K562 (cell line): ENCODE data around the gene SH3BP5. TPM values are rescaled to one million over a fixed set of nuclear protein-coding genes. Genes with fewer than 3 reads are reported as not detected.

ENCODE experiments used
- ATAC-seq: fragments of 200-7000 bp; cut with Tn5 transposase; 3 replicates; pipeline ENCODE4 v1.9.1; 2020; ENCODE audit warnings: moderate library complexity
- BruUV-seq: library from RNA; stranded (reverse); fragments of 400-500 nt; replicated peaks from 2 replicates; lab custom pipeline; 2021; lab: Mats Ljungman, UMichigan
- CTCF ChIA-PET: fragments of 300-600 bp; formaldehyde crosslinking; extraction: SDS; loops from one replicate; lab custom pipeline; 2021; ENCODE audit warnings: low intra/inter-chr PET ratio; lab: Yijun Ruan, JAX
- POLR2A ChIA-PET: fragments of 300-600, 350-650 bp; sonication (Branson Sonifier 250); formaldehyde crosslinking; extraction: SDS; loops from one replicate; lab custom pipeline; 2021; ENCODE audit warnings: antibody characterized with exemption, inconsistent platforms; lab: Yijun Ruan, JAX
- DNase-seq, 4 experiments: peaks; one replicate each; pipeline versions ENCODE4 v3.0.0 to v3.0.0-alpha.2; 2011 to 2018; ENCODE audit warnings: low spot score in 3 of 4, mixed read lengths in 3 of 4; ENCODE audit errors: extremely low read depth in 1 of 4
- FAIRE-seq: peaks from 2 replicates; lab custom pipeline; 2011; peaks lifted over from hg19 to GRCh38; lab: Jason Lieb, UNC
- H2AFZ ChIP-seq: 2 replicates; pipeline ENCODE4 v1.6.0; 2011; ENCODE audit warnings: low read depth, low read length, control low read depth, inconsistent platforms
- H3K27ac ChIP-seq: fragments of 200-600 bp; 3 replicates; pipeline ENCODE4 v1.8.0; 2011; ENCODE audit warnings: low read depth, mild to moderate bottlenecking, control low read depth, inconsistent platforms, low read length, moderate library complexity, mixed read lengths; ENCODE audit errors: extremely low read depth
- H3K27me3 ChIP-seq, 2 experiments: fragments of 300-600 bp in 1 of 2; 2 replicates in 1 of 2; 3 replicates in 1 of 2; pipeline versions ENCODE4 v1.6.0 to v1.8.0; 2011; ENCODE audit warnings: inconsistent platforms in 2 of 2, low read length in 2 of 2, mild to moderate bottlenecking in 1 of 2, mixed read lengths in 1 of 2, moderate library complexity in 1 of 2; ENCODE audit not compliant: control insufficient read depth in 2 of 2, insufficient read depth in 2 of 2
- H3K36me3 ChIP-seq: fragments of 300-600 bp; 3 replicates; pipeline ENCODE4 v1.8.0; 2011; ENCODE audit warnings: mild to moderate bottlenecking, low read length, inconsistent platforms; ENCODE audit not compliant: control insufficient read depth, insufficient read depth
- H3K4me1 ChIP-seq, 2 experiments: fragments of 200-600 bp in 1 of 2; replicated peaks in 1 of 2; 2 replicates in 1 of 2; 3 replicates in 1 of 2; pipeline versions ENCODE4 v1.5.1 to v1.8.0; 2011; ENCODE audit warnings: inconsistent platforms in 2 of 2, low read length in 2 of 2, mild to moderate bottlenecking in 1 of 2, mixed read lengths in 1 of 2, moderate library complexity in 1 of 2; ENCODE audit not compliant: control insufficient read depth in 2 of 2, insufficient read depth in 2 of 2
- H3K4me2 ChIP-seq: 2 replicates; pipeline ENCODE4 v1.6.1; 2011; ENCODE audit warnings: low read length, control low read depth, inconsistent platforms, mixed read lengths; ENCODE audit not compliant: insufficient read depth
- H3K4me3 ChIP-seq: fragments of 200-600 bp; sonication (generic), shearing (Covaris generic); 2 replicates; pipeline ENCODE4 v1.5.1; 2016; ENCODE audit warnings: control low read depth, inconsistent platforms
- H3K79me2 ChIP-seq: fragments of 200-600 bp; 3 replicates; pipeline ENCODE4 v1.8.0; 2011; ENCODE audit warnings: low read length, inconsistent platforms; ENCODE audit not compliant: control insufficient read depth, insufficient read depth
- H3K9ac ChIP-seq, 2 experiments: 2 replicates each; pipeline versions ENCODE4 v1.6.0 to v1.6.1; 2011; ENCODE audit warnings: low read depth in 2 of 2, low read length in 2 of 2, control low read depth in 1 of 2, inconsistent platforms in 1 of 2, mild to moderate bottlenecking in 1 of 2, mixed read lengths in 1 of 2; ENCODE audit not compliant: insufficient read depth in 1 of 2
- H3K9me1 ChIP-seq: one replicate; pipeline ENCODE4 v1.6.0; 2011; ENCODE audit warnings: inconsistent platforms, mild to moderate bottlenecking, low read length, moderate library complexity; ENCODE audit not compliant: control insufficient read depth, insufficient read depth
- H3K9me3 ChIP-seq: replicated peaks from 2 replicates; pipeline ENCODE4 v1.5.1; 2011; ENCODE audit warnings: low read depth, low read length, inconsistent platforms; ENCODE audit not compliant: control insufficient read depth, insufficient read depth
- H4K20me1 ChIP-seq: replicated peaks from 2 replicates; pipeline ENCODE4 v1.6.1; 2011; ENCODE audit warnings: low read length, inconsistent platforms, mixed read lengths; ENCODE audit not compliant: control insufficient read depth, insufficient read depth
- CEBPG ChIP-seq, 3 experiments: fragments of 200-800 bp in 1 of 3; sonication (Bioruptor generic) in 1 of 3; sonication (generic) in 1 of 3; formaldehyde crosslinking in 1 of 3; IDR thresholded peaks in 2 of 3; conservative IDR thresholded peaks in 1 of 3; 2 replicates each; pipeline versions ENCODE4 v1.6.1 to v1.8.0; 2016 to 2022; ENCODE audit warnings: missing compliant biosample characterization in 2 of 3, missing genetic modification characterization in 2 of 3, mild to moderate bottlenecking in 1 of 3, missing genetic modification reagents in 1 of 3
- HDAC1 ChIP-seq, 2 experiments: fragments of 450-650 bp; IDR thresholded peaks; 2 replicates each; pipeline ENCODE4 v1.6.1; 2016 to 2017; ENCODE audit warnings: inconsistent platforms in 1 of 2, mild to moderate bottlenecking in 1 of 2, moderate library complexity in 1 of 2
- USF1 ChIP-seq: sonication (generic); formaldehyde crosslinking; IDR thresholded peaks from 2 replicates; pipeline ENCODE4 v1.9.0; 2022; ENCODE audit warnings: mild to moderate bottlenecking, missing genetic modification reagents
- ZHX1 ChIP-seq: fragments of 150-350 bp; conservative IDR thresholded peaks from 2 replicates; pipeline ENCODE4 v1.6.1; 2014; ENCODE audit warnings: low read length
- WGBS: fragments of 100-300 bp; shearing (Covaris generic); methylation state at CpG from one replicate; pipeline ENCODE4 v1.1.6; 2016; ENCODE audit warnings: low coverage, mixed read lengths; ENCODE audit not compliant: insufficient coverage; ENCODE audit errors: missing lambda C conversion rate; 5-methylcytosine and 5-hydroxymethylcytosine counted together
- in situ Hi-C: fragments of 300-500 bp; cut with MboI; formaldehyde crosslinking; loops from 4 replicates; pipeline ENCODE4 v1.15.0; 2018; ENCODE audit warnings: inconsistent platforms, mixed read lengths
- intact Hi-C: fragments of 100-400 bp; cut with micrococcal nuclease; formaldehyde crosslinking; loops from 2 replicates; pipeline ENCODE4 v1.14.2; 2022
- polyA plus RNA-seq, 8 experiments: library from polyadenylated mRNA; depleted of rRNA in 4 of 8; stranded (reverse) in 5 of 8; unstranded in 3 of 8; fragments of >200 nt; fragmentation: Nextera tagmentation in 2 of 8; fragmentation: Illumina TruSeq in 1 of 8; extraction: Ambion mirVana in 2 of 8; extraction: Trizol in 1 of 8; gene quantifications; 2 replicates each; pipeline versions ENCODE4 v1.2.1 to v1.2.3, GENCODE V29; 2011 to 2014; ENCODE audit warnings: inconsistent platforms in 1 of 8, missing spikeins in 1 of 8
- total RNA-seq, 7 experiments: library from RNA; depleted of rRNA in 6 of 7; stranded (reverse); fragments of >200 nt in 6 of 7; fragmentation: Illumina TruSeq in 2 of 7; extraction: Trizol in 2 of 7; gene quantifications; 2 replicates each; pipeline versions ENCODE4 v1.2.1 to v1.2.3, GENCODE V29; 2011 to 2021; ENCODE audit warnings: low replicate concordance in 1 of 7
- TF ChIP-seq, protein P1 (sequence below): fragments of 250-450 bp; sonication (Bioruptor Pico); IDR thresholded peaks from 2 replicates; pipeline ENCODE4 v1.5.0; 2022; ENCODE audit warnings: mild to moderate bottlenecking

The SH3BP5 gene
- total and polyA plus RNA-seq, 9 of the 15 experiments (the other 6 are each of a cell fraction or from before 2014, with no cell fraction given) = 2.9 to 29.0 (median 14.9) TPM

DNA sequence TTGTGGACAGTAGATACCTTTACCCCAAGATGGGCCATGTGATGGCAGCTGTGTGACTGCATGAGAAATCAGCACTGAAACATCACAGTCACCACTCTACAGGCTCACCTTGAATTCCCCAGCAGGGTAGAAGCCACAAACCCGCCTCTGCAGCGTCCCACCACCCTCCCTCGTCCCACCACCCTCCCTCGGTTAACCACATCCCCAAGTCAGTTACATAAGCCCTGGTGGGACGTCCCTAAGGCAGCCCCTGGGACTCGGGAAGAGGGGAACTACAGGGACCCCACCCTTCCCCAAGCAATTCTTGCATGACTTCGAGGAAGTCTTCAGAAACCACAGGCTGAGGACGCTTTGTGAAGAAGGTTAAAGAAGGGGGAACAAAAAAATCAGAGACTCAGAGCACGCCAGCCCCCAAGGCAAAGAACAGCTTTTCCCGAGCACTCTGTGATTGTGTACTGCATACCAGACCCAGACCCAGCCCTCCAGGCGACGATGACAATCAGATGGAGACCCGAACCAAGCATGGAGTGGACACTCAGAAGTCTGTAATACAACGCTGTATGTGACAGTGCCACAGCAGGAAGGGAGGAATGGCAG lies 60.5 kb downstream of the SH3BP5 start:
- ATAC-seq (no peak), DNase-seq (no peak), FAIRE-seq (no peak)
- in situ Hi-C loops = no loop called here
- POLR2A ChIA-PET = no interaction called here
- Histone ChIP-seq H3K36me3 (peaks cover 15% of the 10 kb centered on the region), H3K9ac (peak overlapping the region in 1 of 2 experiments; percentile 56; a peak in 1 of 4 replicates), H3K27me3 (no peaks in the 10 kb centered on the region), H3K4me1 (peaks cover 41 to 43% of the 10 kb centered on the region in 2 experiments), H3K9me1 (no peaks in the 10 kb centered on the region), H2AFZ (no peak overlapping the region), H3K4me2 (no peak overlapping the region), H3K27ac (peak overlapping the region; percentile 26; the same call in 1 of the 3 replicates), H3K4me3 (no peak overlapping the region), H4K20me1 (no peaks in the 10 kb centered on the region), H3K79me2 (peaks cover 6% of the 10 kb centered on the region; the same call in 1 of the 3 replicates), H3K9me3 (no peaks in the 10 kb centered on the region)
- WGBS = 61% methylated on average over 12 of the region's 14 CpGs
- CTCF ChIA-PET = no interaction called here
- intact Hi-C loops = no loop called here
- no TSS peak for BruUV-seq
- TF ChIP-seq ZHX1 (no peak), CEBPG (CRISPR knock-in tag; IDR thresholded peaks at IDR 0.05) (0 out of 2 replicates have a peak, but pooled peaks have one; percentile 21), CEBPG (tag; conservative IDR thresholded peaks at IDR 0.05 in 1 of 2, IDR thresholded peaks at IDR 0.05 in 1 of 2) (no peak), USF1 (CRISPR knock-in tag) (peak; percentile 6; the same call in 1 of the 2 replicates), HDAC1 (IDR thresholded peaks at IDR 0.05) (no peak)
- TF ChIP-seq, protein P1, sequence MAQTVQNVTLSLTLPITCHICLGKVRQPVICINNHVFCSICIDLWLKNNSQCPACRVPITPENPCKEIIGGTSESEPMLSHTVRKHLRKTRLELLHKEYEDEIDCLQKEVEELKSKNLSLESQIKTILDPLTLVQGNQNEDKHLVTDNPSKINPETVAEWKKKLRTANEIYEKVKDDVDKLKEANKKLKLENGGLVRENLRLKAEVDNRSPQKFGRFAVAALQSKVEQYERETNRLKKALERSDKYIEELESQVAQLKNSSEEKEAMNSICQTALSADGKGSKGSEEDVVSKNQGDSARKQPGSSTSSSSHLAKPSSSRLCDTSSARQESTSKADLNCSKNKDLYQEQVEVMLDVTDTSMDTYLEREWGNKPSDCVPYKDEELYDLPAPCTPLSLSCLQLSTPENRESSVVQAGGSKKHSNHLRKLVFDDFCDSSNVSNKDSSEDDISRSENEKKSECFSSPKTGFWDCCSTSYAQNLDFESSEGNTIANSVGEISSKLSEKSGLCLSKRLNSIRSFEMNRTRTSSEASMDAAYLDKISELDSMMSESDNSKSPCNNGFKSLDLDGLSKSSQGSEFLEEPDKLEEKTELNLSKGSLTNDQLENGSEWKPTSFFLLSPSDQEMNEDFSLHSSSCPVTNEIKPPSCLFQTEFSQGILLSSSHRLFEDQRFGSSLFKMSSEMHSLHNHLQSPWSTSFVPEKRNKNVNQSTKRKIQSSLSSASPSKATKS (CRISPR knock-in tag) = no peak
